ENCODE results near the gene C10orf90. TPM values are rescaled to one million over a fixed set of nuclear protein-coding genes. Genes with fewer than 3 reads are reported as not detected.
A peak's percentile ranks its signal among the peaks of the same experiment; 100 is the strongest.

C10orf90 gene
- not detected for total RNA-seq (ENCODE audit: unreplicated experiment)
- long read RNA-seq, result 0 reads

GRCh38 chr10:126670056-126670894, at the start of gene C10orf90:
Gene C10orf90 (minus strand): TSS chr10:126670693. CDS start chr10:126670480, 213 bp downstream.
- no peak for DNase-seq
- peaks cover 5% of the 10 kb centered on the region for H3K9me3 Mint-ChIP-seq (ENCODE audit: unreplicated experiment)
- peak within 1 kb of the TSS; percentile 33 for H3K27ac Mint-ChIP-seq (ENCODE audit: unreplicated experiment)
- H3K36me3 Mint-ChIP-seq (ENCODE audit: unreplicated experiment), result no peaks in the 10 kb centered on the region
- TF ChIP-seq, protein P1, sequence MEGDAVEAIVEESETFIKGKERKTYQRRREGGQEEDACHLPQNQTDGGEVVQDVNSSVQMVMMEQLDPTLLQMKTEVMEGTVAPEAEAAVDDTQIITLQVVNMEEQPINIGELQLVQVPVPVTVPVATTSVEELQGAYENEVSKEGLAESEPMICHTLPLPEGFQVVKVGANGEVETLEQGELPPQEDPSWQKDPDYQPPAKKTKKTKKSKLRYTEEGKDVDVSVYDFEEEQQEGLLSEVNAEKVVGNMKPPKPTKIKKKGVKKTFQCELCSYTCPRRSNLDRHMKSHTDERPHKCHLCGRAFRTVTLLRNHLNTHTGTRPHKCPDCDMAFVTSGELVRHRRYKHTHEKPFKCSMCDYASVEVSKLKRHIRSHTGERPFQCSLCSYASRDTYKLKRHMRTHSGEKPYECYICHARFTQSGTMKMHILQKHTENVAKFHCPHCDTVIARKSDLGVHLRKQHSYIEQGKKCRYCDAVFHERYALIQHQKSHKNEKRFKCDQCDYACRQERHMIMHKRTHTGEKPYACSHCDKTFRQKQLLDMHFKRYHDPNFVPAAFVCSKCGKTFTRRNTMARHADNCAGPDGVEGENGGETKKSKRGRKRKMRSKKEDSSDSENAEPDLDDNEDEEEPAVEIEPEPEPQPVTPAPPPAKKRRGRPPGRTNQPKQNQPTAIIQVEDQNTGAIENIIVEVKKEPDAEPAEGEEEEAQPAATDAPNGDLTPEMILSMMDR (IDR thresholded peaks at IDR 0.05; ENCODE audit: partially characterized antibody, unreplicated experiment), result no peak
- H3K4me1 Mint-ChIP-seq (ENCODE audit: low read depth, unreplicated experiment), result peaks cover 19% of the 10 kb centered on the region
- no peak within 1 kb of the TSS for H3K4me3 Mint-ChIP-seq (ENCODE audit: unreplicated experiment)
- H3K27me3 Mint-ChIP-seq (ENCODE audit: unreplicated experiment), result peaks cover 6% of the 10 kb centered on the region

- Mint-ChIP-seq H3K4me1 (ENCODE audit: low read depth, unreplicated experiment) (no peaks in the 10 kb centered on the region), H3K4me3 (ENCODE audit: unreplicated experiment) (no peak overlapping the region), H3K27me3 (ENCODE audit: unreplicated experiment) (peaks cover 3% of the 10 kb centered on the region), H3K36me3 (ENCODE audit: unreplicated experiment) (no peaks in the 10 kb centered on the region), H3K27ac (ENCODE audit: unreplicated experiment) (no peak overlapping the region), H3K9me3 (ENCODE audit: unreplicated experiment) (no peaks in the 10 kb centered on the region)
- DNase-seq, result no peak
- TF ChIP-seq, protein P1 (IDR thresholded peaks at IDR 0.05; ENCODE audit: partially characterized antibody, unreplicated experiment), result no peak
These were observed 45.9 kb upstream of the C10orf90 start for GRCh38 chr10:126716366-126716765.

- H3K27ac Mint-ChIP-seq (ENCODE audit: unreplicated experiment), result no peak overlapping the region
- no peak overlapping the region for H3K4me3 Mint-ChIP-seq (ENCODE audit: unreplicated experiment)
- H3K4me1 Mint-ChIP-seq (ENCODE audit: low read depth, unreplicated experiment), result no peaks in the 10 kb centered on the region
- DNase-seq, result no peak
- TF ChIP-seq, protein P1 (IDR thresholded peaks at IDR 0.05; ENCODE audit: partially characterized antibody, unreplicated experiment), result no peak
- H3K9me3 Mint-ChIP-seq (ENCODE audit: unreplicated experiment), result no peaks in the 10 kb centered on the region
- no peaks in the 10 kb centered on the region for H3K36me3 Mint-ChIP-seq (ENCODE audit: unreplicated experiment)
- H3K27me3 Mint-ChIP-seq (ENCODE audit: unreplicated experiment), result no peaks in the 10 kb centered on the region
These were observed 43.1 kb upstream of the C10orf90 start for GRCh38 chr10:126713594-126713993.

GRCh38 chr10:126712681-126713080, 42.2 kb upstream of the C10orf90 start:
- Mint-ChIP-seq H3K27ac (ENCODE audit: unreplicated experiment) (no peak overlapping the region), H3K9me3 (ENCODE audit: unreplicated experiment) (no peaks in the 10 kb centered on the region), H3K4me1 (ENCODE audit: low read depth, unreplicated experiment) (no peaks in the 10 kb centered on the region), H3K27me3 (ENCODE audit: unreplicated experiment) (peaks cover 2% of the 10 kb centered on the region), H3K4me3 (ENCODE audit: unreplicated experiment) (no peak overlapping the region), H3K36me3 (ENCODE audit: unreplicated experiment) (no peaks in the 10 kb centered on the region)
- TF ChIP-seq, protein P1 (IDR thresholded peaks at IDR 0.05; ENCODE audit: partially characterized antibody, unreplicated experiment), result no peak
- DNase-seq, result no peak

DNA sequence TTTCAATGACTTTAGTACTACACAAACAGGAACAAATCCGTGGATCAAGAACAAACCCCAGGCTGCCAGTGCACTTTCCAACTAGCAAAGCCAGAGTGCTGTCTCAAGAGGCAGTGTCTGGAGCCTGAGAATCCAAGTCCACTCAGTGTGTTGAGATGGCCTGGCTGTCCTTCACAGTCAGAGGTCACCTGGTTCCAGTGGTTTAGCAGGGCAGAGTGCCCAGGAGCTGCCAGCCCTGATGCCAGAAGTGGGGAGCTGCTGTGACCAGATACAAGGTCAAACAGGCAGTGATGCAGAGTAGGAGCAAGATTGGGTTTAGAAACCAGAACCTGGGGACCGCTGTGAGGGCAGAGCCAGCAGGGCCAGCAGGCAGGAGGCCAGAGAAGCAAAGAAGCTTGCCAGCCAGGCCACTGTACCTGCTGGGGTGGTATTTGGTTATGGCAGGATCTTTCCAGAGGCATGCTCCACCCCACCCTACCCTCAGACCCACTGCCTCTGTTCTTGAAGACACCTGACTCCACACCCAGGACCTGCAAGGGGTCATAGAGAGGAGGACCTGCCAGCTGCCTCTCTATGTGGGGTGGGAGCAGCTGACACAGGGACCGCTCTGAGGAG, 35.6 kb upstream of the C10orf90 start:
- TF ChIP-seq, protein P1 (IDR thresholded peaks at IDR 0.05; ENCODE audit: partially characterized antibody, unreplicated experiment), result no peak
- H3K36me3 Mint-ChIP-seq (ENCODE audit: unreplicated experiment), result no peaks in the 10 kb centered on the region
- no peaks in the 10 kb centered on the region for H3K9me3 Mint-ChIP-seq (ENCODE audit: unreplicated experiment)
- no peak overlapping the region for H3K4me3 Mint-ChIP-seq (ENCODE audit: unreplicated experiment)
- DNase-seq, result no peak
- peaks cover 3% of the 10 kb centered on the region for H3K27me3 Mint-ChIP-seq (ENCODE audit: unreplicated experiment)
- H3K27ac Mint-ChIP-seq (ENCODE audit: unreplicated experiment), result no peak overlapping the region
- no peaks in the 10 kb centered on the region for H3K4me1 Mint-ChIP-seq (ENCODE audit: low read depth, unreplicated experiment)

All from glutamatergic neuron (in vitro differentiated cells).